Ascending aorta (tissue), 2 donors: Measurements from ENCODE around the gene PTPRN2. TPM values are rescaled to one million over a fixed set of nuclear protein-coding genes. Genes with fewer than 3 reads are reported as not detected.

ENCODE experiments used
- DNase-seq, 2 donors: peaks; one replicate each; pipeline ENCODE4 v3.0.0-alpha.2; 2019; ENCODE audit warnings: low spot score in 2 of 2
- H3K27ac ChIP-seq, 2 donors: fragments of 200-600 bp; sonication (generic); one replicate each; pipeline ENCODE4 v1.5.1; 2016 to 2017; ENCODE audit warnings: mild to moderate bottlenecking in 1 of 2
- H3K27me3 ChIP-seq: fragments of 200-600 bp; sonication (generic); one replicate; pipeline ENCODE4 v1.5.1; 2017
- H3K36me3 ChIP-seq, 2 donors: fragments of 200-600 bp; sonication (generic); one replicate each; pipeline ENCODE4 v1.5.1; 2016
- H3K4me1 ChIP-seq, 2 donors: fragments of 200-600 bp; sonication (generic); one replicate each; pipeline ENCODE4 v1.5.1; 2016 to 2017; ENCODE audit warnings: mild to moderate bottlenecking in 1 of 2
- H3K4me3 ChIP-seq, 2 donors: fragments of 200-600 bp; sonication (generic); one replicate each; pipeline ENCODE4 v1.5.1; 2016 to 2017; ENCODE audit warnings: mild to moderate bottlenecking in 1 of 2
- H3K9me3 ChIP-seq, 2 donors: fragments of 200-600 bp; sonication (generic); one replicate each; pipeline ENCODE4 v1.5.1; 2016
- CTCF ChIP-seq, 3 experiments: fragments of 200-600 bp in 2 of 3; fragments of 450-650 bp in 1 of 3; sonication (generic) in 2 of 3; IDR thresholded peaks; one replicate each; pipeline ENCODE4 v1.5.1; 2016 to 2019; ENCODE audit warnings: antibody characterized with exemption in 3 of 3, mild to moderate bottlenecking in 1 of 3, moderate library complexity in 1 of 3
- intact Hi-C: fragments of 100-400 bp; cut with DNase I; formaldehyde crosslinking; loops from one replicate; pipeline ENCODE4 v1.15.1; 2023
- total RNA-seq: library from RNA; depleted of rRNA; stranded (reverse); fragments of >200 nt; gene quantifications from one replicate; pipeline ENCODE4 v1.1.0, GENCODE V29; 2016

Gene PTPRN2
- total RNA-seq, 1 donor from 2014 or later, result 7.3 TPM

DNA sequence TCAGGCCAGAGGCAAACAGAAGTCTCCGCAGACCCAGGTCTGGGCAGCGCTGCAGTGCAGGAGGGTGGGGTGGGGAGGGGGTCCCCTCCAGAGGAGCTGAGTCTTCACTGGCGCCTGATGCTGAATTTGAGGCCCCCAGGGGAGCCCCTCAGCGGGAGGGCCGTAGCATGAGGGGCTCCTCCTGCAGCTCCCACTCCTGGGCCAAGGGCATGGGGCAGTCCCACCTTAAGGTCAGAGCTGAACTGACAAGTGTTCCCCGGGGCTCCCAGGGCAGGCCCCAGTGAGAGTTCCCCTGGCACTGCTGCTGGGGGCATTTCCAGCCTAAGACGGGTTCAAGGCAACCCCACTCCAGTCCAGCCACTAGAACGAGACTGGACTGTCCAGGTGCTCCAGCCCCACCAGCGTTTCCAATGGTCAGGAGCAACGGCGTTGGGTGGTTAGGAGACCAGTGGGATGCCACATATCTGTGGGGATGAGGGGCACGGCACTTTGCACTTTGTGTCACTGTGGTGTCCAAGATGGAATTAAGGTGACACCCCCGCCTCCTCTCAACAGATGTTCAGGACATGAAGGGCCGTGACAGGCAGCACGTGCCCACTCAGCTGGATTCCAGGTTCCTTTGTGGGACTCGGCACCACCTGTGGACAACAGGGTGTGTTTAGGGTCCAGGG, 139.1 kb downstream of the PTPRN2 start:
- TF ChIP-seq CTCF (IDR thresholded peaks at IDR 0.05), result no peak
- H3K4me1 ChIP-seq, result no peaks in the 10 kb centered on the region
- no peak overlapping the region for H3K27ac ChIP-seq
- no peaks in the 10 kb centered on the region for H3K27me3 ChIP-seq
- H3K9me3 ChIP-seq, result no peaks in the 10 kb centered on the region
- no peak overlapping the region for H3K4me3 ChIP-seq
- no peaks in the 10 kb centered on the region for H3K36me3 ChIP-seq
- intact Hi-C loops, result no loop called here
- no peak for DNase-seq

DNA sequence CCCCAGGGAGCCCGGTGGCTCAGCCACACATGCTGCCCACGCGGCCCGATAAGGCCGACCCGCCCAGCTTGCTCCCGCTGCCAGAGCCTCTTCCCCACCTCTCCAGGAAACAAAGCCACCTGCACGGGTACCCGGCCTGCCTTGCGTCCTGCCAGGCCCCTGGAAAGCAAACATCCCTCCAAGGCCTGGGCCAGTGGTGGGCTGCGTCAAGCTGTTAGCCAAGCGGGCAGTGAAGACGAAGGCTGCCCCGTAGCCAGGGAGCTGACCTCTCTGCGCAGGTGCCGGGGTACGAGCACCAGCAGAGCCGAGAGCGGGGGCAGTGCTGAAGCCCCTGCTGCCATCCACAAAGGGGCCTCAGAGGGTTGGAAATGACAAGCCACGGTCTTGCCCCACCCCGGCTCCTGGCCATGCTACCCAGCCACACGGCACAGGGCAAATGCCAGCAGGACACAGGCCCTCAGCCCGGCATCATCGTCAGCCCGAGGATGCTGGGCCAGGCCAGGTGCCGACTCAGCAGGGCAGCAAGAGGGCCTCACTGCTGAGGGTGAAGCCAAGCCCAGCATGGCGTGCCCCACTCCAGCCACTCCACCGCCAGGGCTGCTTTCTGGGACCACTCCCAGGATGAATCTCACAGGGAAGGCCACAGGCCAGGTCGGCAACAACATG, 140.0 kb downstream of the PTPRN2 start:
- TF ChIP-seq CTCF (IDR thresholded peaks at IDR 0.05), result no peak
- Histone ChIP-seq H3K9me3 (no peaks in the 10 kb centered on the region), H3K4me3 (no peak overlapping the region), H3K36me3 (no peaks in the 10 kb centered on the region), H3K27ac (no peak overlapping the region), H3K27me3 (no peaks in the 10 kb centered on the region), H3K4me1 (no peaks in the 10 kb centered on the region)
- intact Hi-C loops, result no loop called here
- DNase-seq, result no peak

DNA sequence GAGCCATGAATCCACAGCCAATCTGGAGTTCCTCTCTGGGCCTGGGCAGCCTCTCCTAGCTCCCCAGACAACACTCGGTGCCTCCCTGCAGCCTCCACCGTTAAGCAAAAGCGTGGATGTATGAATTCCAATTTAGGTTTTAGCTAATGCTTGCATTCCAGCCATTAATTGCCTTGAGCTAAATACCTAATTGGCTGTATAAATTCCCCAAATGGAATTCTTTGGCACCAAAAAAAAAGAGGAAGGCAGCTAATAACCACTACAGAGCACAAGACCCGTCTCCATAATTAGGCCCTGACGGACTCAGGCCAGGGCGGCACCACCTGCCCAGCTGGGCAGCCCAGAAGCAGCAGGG, 140.5 kb downstream of the PTPRN2 start:
- no peaks in the 10 kb centered on the region for H3K4me1 ChIP-seq
- intact Hi-C loops, result no loop called here
- no peaks in the 10 kb centered on the region for H3K36me3 ChIP-seq
- no peak overlapping the region for H3K27ac ChIP-seq
- DNase-seq, result no peak
- H3K9me3 ChIP-seq, result no peaks in the 10 kb centered on the region
- H3K4me3 ChIP-seq, result no peak overlapping the region
- no peak for TF ChIP-seq CTCF (IDR thresholded peaks at IDR 0.05)
- H3K27me3 ChIP-seq, result no peaks in the 10 kb centered on the region

DNA sequence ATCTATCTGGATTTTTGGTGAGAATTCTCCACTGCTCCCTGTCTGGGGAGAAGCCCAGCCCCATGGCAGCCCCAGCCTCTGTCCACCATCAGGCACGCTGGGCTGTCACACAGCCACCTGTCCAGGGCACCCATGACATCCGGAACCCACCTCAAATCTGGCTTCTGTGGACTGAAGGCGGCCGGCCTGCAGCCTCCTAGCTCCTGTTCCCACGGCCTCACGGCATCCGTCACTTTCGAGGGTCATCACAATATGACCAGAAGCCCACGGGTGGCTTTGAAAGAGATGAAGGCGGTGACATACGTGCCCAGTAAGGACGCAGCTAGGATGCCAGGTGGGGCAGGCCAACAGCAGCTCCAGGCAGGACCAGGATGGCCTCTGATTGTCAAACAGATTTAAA, 140.9 kb downstream of the PTPRN2 start:
- no peaks in the 10 kb centered on the region for H3K4me1 ChIP-seq
- TF ChIP-seq CTCF (IDR thresholded peaks at IDR 0.05), result no peak
- no peak overlapping the region for H3K4me3 ChIP-seq
- DNase-seq, result no peak
- H3K27me3 ChIP-seq, result no peaks in the 10 kb centered on the region
- no peaks in the 10 kb centered on the region for H3K36me3 ChIP-seq
- no peaks in the 10 kb centered on the region for H3K9me3 ChIP-seq
- H3K27ac ChIP-seq, result no peak overlapping the region
- intact Hi-C loops, result no loop called here

DNA sequence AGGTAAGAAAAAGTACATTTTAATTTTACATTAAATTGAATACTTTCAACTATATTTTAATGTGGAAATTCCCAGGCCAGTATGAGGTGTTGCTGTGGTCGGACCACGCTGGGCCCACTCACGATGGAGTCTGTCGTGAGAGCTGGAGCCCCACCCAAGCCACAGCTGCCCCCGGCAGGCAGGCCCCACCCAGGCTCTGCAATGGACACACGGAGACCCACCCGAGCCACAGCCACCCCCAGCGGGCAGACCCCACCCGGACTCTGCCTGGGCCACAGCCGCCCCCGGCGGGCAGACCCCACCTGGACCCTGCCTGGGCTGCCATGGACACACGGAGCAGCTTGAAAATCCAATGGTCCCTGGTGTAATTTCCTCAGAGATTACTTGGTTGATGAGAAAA, 141.3 kb downstream of the PTPRN2 start:
- TF ChIP-seq CTCF (IDR thresholded peaks at IDR 0.05), result no peak
- DNase-seq, result no peak
- Histone ChIP-seq H3K27ac (no peak overlapping the region), H3K4me1 (no peaks in the 10 kb centered on the region), H3K9me3 (no peaks in the 10 kb centered on the region), H3K36me3 (no peaks in the 10 kb centered on the region), H3K4me3 (no peak overlapping the region), H3K27me3 (no peaks in the 10 kb centered on the region)
- intact Hi-C loops, result no loop called here
